GM12891 (cell line): ENCODE data around the gene GALK2.
A peak's percentile ranks its signal among the peaks of the same experiment; 100 is the strongest.

ENCODE experiments used
- DNase-seq: peaks from one replicate; pipeline ENCODE4 v3.0.0; 2011; ENCODE audit warnings: low spot score; ENCODE audit not compliant: insufficient read length
- FAIRE-seq: peaks from 2 replicates; lab custom pipeline; 2011; peaks lifted over from hg19 to GRCh38; lab: Jason Lieb, UNC
- PAX5 ChIP-seq: IDR thresholded peaks from 2 replicates; pipeline ENCODE4 v1.6.1; 2011; ENCODE audit warnings: low read length, moderate library complexity, mild to moderate bottlenecking; ENCODE audit not compliant: insufficient read depth, severe bottlenecking
- POLR2A ChIP-seq: IDR thresholded peaks from 2 replicates; pipeline ENCODE4 v1.6.1; 2011; ENCODE audit warnings: low read depth, low read length, control low read depth
- POLR2AphosphoS5 ChIP-seq: IDR thresholded peaks from 2 replicates; pipeline ENCODE4 v1.6.1; 2011; ENCODE audit warnings: low read depth, low read length, control low read depth
- POU2F2 ChIP-seq: IDR thresholded peaks from 2 replicates; pipeline ENCODE4 v1.6.1; 2011; ENCODE audit warnings: low read depth, mild to moderate bottlenecking, control low read depth, low read length, moderate library complexity
- SPI1 ChIP-seq: IDR thresholded peaks from 2 replicates; pipeline ENCODE4 v1.6.1; 2011; ENCODE audit warnings: low read depth, low read length, control low read depth
- TAF1 ChIP-seq: IDR thresholded peaks from 2 replicates; pipeline ENCODE4 v1.6.1; 2011; ENCODE audit warnings: low read depth, low read length, control low read depth

The GALK2 gene

DNA sequence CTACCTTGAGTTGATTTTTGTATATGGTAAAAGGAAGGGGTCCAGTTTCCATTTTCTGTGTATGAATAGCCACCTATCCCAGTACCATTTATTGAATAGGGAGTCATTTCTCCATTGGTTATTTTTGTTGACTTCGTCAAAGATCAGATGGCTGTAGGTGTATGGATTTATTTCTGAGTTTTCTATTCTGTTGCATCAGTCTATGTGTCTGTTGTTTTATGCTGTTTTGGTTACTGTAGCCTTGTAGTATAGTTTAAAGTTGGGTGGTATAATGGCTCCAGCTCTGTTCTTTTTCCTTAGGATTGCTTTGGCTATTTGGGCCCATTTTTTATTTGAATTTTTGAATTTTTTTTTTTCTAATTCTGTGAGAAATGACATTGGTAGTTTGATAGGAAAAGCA, 127.5 kb downstream of the GALK2 start:
- FAIRE-seq (no peak), DNase-seq (no peak)
- TF ChIP-seq TAF1, result no peak
- no peak for TF ChIP-seq POLR2A
- no peak for TF ChIP-seq POU2F2
- TF ChIP-seq PAX5, result no peak
- no peak for TF ChIP-seq POLR2AphosphoS5
- TF ChIP-seq SPI1, result no peak

DNA sequence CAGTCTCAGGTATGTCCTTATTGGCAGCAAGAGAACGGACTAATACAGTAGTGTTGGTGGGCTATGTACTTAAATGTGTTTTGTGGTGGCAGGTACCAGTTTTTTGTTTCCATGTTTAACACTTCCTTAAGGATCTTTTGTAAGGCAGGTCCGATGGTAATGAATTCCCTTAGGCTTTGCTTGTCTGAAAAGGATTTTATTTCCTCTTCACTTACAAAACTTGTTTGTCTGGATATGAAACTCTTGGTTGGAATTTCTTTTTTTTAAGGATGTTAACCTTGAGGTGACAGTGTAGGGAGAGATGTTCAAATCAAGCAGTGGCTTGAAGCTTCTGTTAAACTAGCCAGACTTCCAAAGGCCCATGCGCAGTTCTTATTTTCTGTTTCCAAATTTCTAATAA, 130.8 kb downstream of the GALK2 start:
- TF ChIP-seq TAF1 (no peak), POLR2A (no peak), POLR2AphosphoS5 (no peak), POU2F2 (no peak), PAX5 (no peak), SPI1 (no peak)
- no peak for DNase-seq
- no peak for FAIRE-seq

DNA sequence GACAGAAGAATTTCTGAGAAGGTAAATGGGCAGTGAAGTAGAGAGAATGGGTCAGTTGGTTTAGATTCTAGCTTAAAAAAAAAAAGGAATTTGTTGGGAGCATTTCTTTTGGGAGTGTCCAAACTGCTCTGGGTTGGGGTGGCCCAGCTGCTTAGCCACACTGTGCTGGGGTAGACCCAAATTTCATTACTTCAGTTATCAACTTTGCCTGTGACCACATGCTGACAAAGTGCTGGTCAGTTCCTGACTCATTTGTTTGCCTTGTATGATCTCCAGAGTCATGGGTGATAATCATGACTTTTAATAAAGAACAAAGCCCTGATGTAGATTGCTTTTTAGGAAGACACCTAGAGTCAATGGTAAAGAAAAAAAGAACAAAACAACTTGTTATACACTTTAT, 131.5 kb downstream of the GALK2 start:
- no peak for DNase-seq
- no peak for FAIRE-seq

DNA sequence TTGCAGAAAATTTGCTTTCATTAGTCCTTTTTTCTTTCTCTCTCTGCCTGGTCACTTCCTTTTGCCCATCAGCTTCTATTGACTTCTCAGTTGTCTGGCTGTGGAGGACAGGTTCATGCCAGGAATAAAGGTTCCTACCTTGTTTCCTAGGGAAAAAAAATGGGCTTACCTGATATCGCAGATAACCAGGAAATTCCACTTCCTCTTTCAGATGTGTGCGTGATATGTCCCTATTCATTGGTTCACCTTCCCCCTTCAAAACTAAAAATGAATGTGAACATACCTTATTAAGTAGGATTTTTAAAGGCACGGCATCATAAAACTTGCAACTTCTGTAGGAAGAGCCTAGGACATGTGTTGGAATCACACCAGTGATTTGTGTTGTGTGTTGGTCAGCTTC, 133.0 kb downstream of the GALK2 start:
- FAIRE-seq (no peak), DNase-seq (no peak)
- TF ChIP-seq PAX5, result no peak
- no peak for TF ChIP-seq POLR2A
- TF ChIP-seq SPI1, result peak; percentile 93
- TF ChIP-seq TAF1, result no peak

More for the DNA sequence above, 131.5 kb downstream of the GALK2 start:
- TF ChIP-seq SPI1, result no peak
- no peak for TF ChIP-seq POU2F2
- TF ChIP-seq POLR2AphosphoS5, result no peak
- TF ChIP-seq PAX5, result no peak
- TF ChIP-seq POLR2A, result no peak
- TF ChIP-seq TAF1, result no peak

DNA sequence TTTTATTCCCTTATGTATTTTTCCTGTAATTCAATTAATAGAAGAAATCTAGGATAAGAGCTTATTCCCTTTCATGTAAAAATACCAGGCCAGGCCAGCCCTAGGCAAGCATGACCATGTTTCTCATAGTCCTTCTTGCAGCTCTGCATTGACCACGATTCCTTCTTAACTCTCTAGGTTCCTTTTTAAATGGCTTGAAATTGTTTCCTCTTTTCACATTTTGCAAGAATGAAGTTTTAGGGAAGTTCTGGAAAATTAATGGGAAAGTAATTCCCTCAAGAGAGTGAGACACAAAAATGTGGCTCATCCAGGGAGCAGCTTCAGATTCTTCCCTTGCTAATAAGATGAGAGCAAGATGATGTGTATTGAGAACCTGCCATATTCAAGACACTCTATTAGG, 136.5 kb downstream of the GALK2 start:
- DNase-seq (no peak), FAIRE-seq (no peak)
- TF ChIP-seq TAF1 (no peak), POU2F2 (no peak), POLR2AphosphoS5 (no peak), POLR2A (no peak), SPI1 (no peak), PAX5 (no peak)

DNA sequence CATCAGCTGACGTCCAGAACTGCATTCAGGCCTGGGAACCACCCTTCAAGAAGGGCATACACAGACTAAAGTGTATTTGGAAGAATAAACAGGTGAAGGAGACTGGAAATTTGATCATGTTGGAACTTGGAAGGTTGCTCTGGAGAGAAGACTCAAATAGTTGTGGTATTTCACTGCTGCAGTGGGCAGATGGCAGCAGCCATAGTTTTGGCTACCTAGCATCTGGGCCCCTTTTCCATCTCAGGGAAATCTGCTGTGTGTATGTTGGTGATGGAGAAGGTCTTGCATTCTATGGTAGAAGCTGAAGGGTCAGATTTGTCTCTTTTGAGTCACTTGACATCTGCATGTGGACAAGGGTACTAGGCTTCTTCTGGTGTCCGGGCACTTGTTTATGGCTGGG, 138.6 kb downstream of the GALK2 start:
- DNase-seq (no peak), FAIRE-seq (no peak)
- no peak for TF ChIP-seq POLR2A
- no peak for TF ChIP-seq POU2F2
- no peak for TF ChIP-seq POLR2AphosphoS5
- no peak for TF ChIP-seq SPI1
- no peak for TF ChIP-seq PAX5
- TF ChIP-seq TAF1, result no peak

DNA sequence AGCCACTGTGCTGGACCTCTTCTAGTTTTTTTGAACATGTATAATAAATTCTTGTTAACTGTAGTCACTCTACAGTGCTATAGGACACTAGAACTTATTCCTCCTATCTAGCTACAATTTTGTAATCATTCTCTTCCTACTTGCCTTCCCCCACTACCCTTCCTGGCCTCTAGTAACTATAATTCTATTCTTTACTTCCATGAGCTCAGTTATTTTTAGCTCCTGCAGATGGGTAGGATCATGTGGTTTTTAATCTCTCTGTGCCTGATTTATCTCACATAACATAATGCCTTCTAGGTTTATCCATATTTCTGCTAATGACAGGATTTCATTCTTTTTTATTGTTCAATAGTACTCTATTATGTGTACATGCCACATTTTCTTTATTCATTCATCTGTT, 139.8 kb downstream of the GALK2 start:
- DNase-seq (no peak), FAIRE-seq (no peak)
- TF ChIP-seq POLR2AphosphoS5 (no peak), TAF1 (no peak), POLR2A (no peak), PAX5 (no peak), POU2F2 (no peak), SPI1 (no peak)

DNA sequence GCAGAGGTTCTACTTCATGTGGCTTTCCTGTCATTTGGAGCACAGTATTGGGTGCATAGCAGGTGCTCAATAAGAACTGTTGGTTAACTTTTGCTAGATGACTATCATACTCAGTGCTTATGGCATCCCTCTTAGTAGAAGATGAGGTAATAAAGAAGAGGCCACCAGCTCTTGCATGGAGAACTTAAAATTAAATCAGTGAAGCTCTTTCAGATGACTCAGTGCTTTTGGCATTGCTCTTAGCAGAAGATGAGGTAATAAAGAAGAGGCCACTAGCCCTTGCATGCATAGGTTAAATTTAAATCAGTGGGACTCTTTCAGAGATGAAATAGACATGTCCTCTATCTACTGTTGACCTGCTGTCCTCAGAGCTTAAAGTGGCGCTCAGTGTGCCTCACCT, 143.6 kb downstream of the GALK2 start:
- TF ChIP-seq POLR2A (no peak), TAF1 (no peak), POU2F2 (no peak), POLR2AphosphoS5 (no peak), SPI1 (no peak), PAX5 (no peak)
- FAIRE-seq (no peak), DNase-seq (no peak)

DNA sequence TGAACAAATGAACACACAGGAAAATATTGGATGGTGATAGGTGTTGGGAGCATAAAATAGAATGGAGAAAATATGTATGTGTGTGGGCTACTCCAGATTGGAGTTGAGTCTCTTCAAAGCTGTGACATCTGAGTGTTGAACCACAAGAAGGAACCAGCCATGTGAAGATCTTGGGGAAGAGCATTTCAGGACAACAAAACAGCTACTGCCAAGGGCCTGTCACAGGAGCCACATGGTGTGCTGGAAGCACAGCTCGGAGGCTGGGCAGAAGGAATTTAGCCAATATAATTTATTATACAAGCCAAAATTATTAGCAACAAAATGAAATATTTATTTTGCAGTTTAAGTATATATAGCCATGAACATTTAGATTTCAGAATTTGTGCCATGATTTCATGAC, 144.7 kb downstream of the GALK2 start:
- TF ChIP-seq SPI1, result no peak
- FAIRE-seq (no peak), DNase-seq (no peak)

DNA sequence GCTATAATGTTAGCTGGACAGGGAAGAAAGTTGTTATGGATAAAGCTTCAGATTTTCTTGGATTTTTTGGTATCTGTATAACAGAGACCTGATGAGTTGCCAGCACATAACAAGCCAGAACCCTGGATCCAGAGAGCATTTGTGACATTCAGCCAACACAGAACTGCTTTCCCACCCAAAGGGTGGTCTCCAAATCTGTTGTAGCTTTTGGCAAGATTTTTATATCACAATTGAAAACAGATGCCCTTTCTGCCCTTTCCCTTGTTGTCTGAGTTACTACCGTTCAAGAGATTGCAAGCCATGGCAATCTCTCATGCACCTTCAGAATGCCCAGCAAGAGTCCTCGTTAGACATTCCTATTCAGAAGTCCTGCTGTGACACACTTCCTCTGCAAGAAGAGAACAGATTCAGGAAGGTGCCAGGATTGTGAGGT, 145.4 kb downstream of the GALK2 start:
- DNase-seq (no peak), FAIRE-seq (no peak)
- TF ChIP-seq POU2F2, result no peak
- no peak for TF ChIP-seq SPI1
- TF ChIP-seq PAX5, result no peak
- no peak for TF ChIP-seq POLR2A
- no peak for TF ChIP-seq TAF1
- TF ChIP-seq POLR2AphosphoS5, result no peak
